ENCODE data around the gene RFPL1. TPM values are rescaled to one million over a fixed set of nuclear protein-coding genes. Genes with fewer than 3 reads are reported as not detected.
"Not testable (repeated sequence)": the region's sequence is repeated elsewhere in the genome, so short reads cannot be mapped to it uniquely, and the experiment has no call there.

Gene RFPL1
- total RNA-seq, 3 donors from 2014 or later: not detected

- TF ChIP-seq CTCF (IDR thresholded peaks at IDR 0.05) (peak in 2 of 3 donors; percentile 70 to 73), POLR2A (IDR thresholded peaks at IDR 0.05) (no peak), POLR2AphosphoS5 (IDR thresholded peaks at IDR 0.05) (peak in 1 of 3 donors; percentile 24)
- no peaks in the 10 kb centered on the region for H3K36me3 ChIP-seq
- no peak overlapping the region for H3K27ac ChIP-seq
- no peak overlapping the region for H3K4me3 ChIP-seq
- DNase-seq (ENCODE audit: low spot score in 2 of 2): peak; percentile 53 to 63
- no peaks in the 10 kb centered on the region for H3K9me3 ChIP-seq
- no peaks in the 10 kb centered on the region for H3K4me1 ChIP-seq
- H3K27me3 ChIP-seq: no peaks in the 10 kb centered on the region
- intact Hi-C loops (cut with DNase I; ENCODE audit: low total_unique reads): loop anchor here (10.0 kb wide), 1 partner anchor 130 kb away; no protein-coding TSS in a partner anchor
Measured at GRCh38 chr22:29394931-29395581, 43.3 kb upstream of the RFPL1 start.

DNA sequence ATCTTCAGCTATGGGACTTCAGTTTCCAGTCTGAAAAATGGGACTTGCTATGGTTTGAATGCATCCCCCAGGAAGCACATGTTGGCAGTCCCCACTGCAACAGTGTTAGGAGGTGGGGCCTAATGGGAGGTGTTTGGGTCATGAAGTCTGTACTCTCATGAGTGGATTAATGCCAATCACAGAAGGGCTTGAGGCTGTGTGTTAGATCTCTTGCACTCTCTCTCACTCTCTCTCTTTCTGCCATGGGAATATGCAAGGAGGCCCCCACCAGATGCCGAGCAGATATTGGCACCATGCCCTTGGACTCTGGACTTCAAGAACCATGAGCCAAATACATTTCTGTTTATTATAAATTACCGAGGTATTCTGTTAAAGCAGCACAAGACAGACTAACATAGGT, 42.3 kb upstream of the RFPL1 start:
- intact Hi-C loops (cut with DNase I; ENCODE audit: low total_unique reads): loop anchor here (10.0 kb wide), 1 partner anchor 129 kb away; no protein-coding TSS in a partner anchor
- Histone ChIP-seq H3K27me3 (no peaks in the 10 kb centered on the region), H3K4me3 (no peak overlapping the region), H3K27ac (no peak overlapping the region), H3K9me3 (no peaks in the 10 kb centered on the region), H3K36me3 (no peaks in the 10 kb centered on the region), H3K4me1 (no peaks in the 10 kb centered on the region)
- no peak for DNase-seq (ENCODE audit: low spot score in 2 of 2)
- TF ChIP-seq POLR2A (IDR thresholded peaks at IDR 0.05) (no peak), CTCF (IDR thresholded peaks at IDR 0.05) (no peak)

GRCh38 chr22:29397791-29398190, 40.6 kb upstream of the RFPL1 start:
- no peaks in the 10 kb centered on the region for H3K4me1 ChIP-seq
- H3K27ac ChIP-seq: no peak overlapping the region
- H3K9me3 ChIP-seq: no peaks in the 10 kb centered on the region
- H3K4me3 ChIP-seq: no peak overlapping the region
- intact Hi-C loops (cut with DNase I; ENCODE audit: low total_unique reads): loop anchor here (10.0 kb wide), 1 partner anchor 127 kb away; no protein-coding TSS in a partner anchor
- no peak for DNase-seq (ENCODE audit: low spot score in 2 of 2)
- TF ChIP-seq POLR2AphosphoS5 (IDR thresholded peaks at IDR 0.05): no peak
- no peak for TF ChIP-seq POLR2A (IDR thresholded peaks at IDR 0.05)
- TF ChIP-seq CTCF (IDR thresholded peaks at IDR 0.05): no peak
- no peaks in the 10 kb centered on the region for H3K36me3 ChIP-seq
- no peaks in the 10 kb centered on the region for H3K27me3 ChIP-seq

DNA sequence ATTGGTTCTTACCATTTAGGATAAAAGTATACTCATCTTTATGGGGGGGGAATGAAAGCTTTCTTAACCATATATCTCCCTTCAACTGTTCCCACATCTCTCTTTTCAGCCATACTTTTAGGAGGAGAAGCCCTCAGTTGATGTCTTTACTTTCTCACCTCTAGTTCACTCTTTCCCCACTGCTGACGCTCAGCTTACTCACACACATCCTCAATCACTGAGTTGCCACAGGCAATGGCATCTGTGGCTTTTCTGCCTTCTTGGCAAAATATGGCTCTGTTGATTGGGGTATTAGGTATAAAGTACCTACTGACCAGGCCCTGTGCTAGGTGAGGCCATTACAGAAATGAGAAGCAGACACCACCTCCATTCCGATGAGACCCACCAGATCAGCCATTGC, 37.8 kb upstream of the RFPL1 start:
- Histone ChIP-seq H3K9me3 (no peaks in the 10 kb centered on the region), H3K4me1 (no peaks in the 10 kb centered on the region), H3K27me3 (no peaks in the 10 kb centered on the region), H3K36me3 (no peaks in the 10 kb centered on the region), H3K4me3 (no peak overlapping the region), H3K27ac (no peak overlapping the region)
- intact Hi-C loops (cut with DNase I; ENCODE audit: low total_unique reads): no loop called here
- DNase-seq (ENCODE audit: low spot score in 2 of 2): no peak
- TF ChIP-seq CTCF (IDR thresholded peaks at IDR 0.05) (no peak), POLR2A (IDR thresholded peaks at IDR 0.05) (no peak), POLR2AphosphoS5 (IDR thresholded peaks at IDR 0.05) (no peak)

- H3K27me3 ChIP-seq; H3K27ac ChIP-seq; intact Hi-C loops (cut with DNase I; ENCODE audit: low total_unique reads); DNase-seq (ENCODE audit: low spot score in 2 of 2); H3K4me3 ChIP-seq; H3K4me1 ChIP-seq; H3K36me3 ChIP-seq; H3K9me3 ChIP-seq: not testable (repeated sequence)
Measured at GRCh38 chr22:29401538-29401937, 36.8 kb upstream of the RFPL1 start.
